Neural cell (in vitro differentiated cells): Measurements from ENCODE around the gene SNTB2. TPM values are rescaled to one million over a fixed set of nuclear protein-coding genes. Genes with fewer than 3 reads are reported as not detected.

Source experiments
- H2AFZ ChIP-seq: fragments of 200-600, 300-800 bp; sonication (generic), shearing (Covaris generic); 2 replicates; pipeline ENCODE4 v1.6.0; 2014; ENCODE audit warnings: low read depth, mild to moderate bottlenecking, antibody characterized with exemption, low read length, moderate library complexity
- H3F3A ChIP-seq: fragments of 200-600 bp; shearing (Covaris generic); 2 replicates; pipeline ENCODE4 v1.6.1; 2016; ENCODE audit warnings: mild to moderate bottlenecking, moderate library complexity, mixed read lengths, antibody characterized with exemption, low read length; ENCODE audit not compliant: insufficient read depth, poor library complexity, severe bottlenecking
- H3K27ac ChIP-seq: fragments of 200-600, 300-800 bp; sonication (generic), shearing (Covaris generic); 2 replicates; pipeline ENCODE4 v1.5.1; 2014; ENCODE audit warnings: mild to moderate bottlenecking, low read length, moderate library complexity
- H3K27me3 ChIP-seq: fragments of 300-800, 200-600 bp; sonication (generic), shearing (Covaris generic); 2 replicates; pipeline ENCODE4 v1.6.0; 2014; ENCODE audit warnings: mild to moderate bottlenecking, low read depth, low read length, moderate library complexity; ENCODE audit not compliant: insufficient read depth
- H3K36me3 ChIP-seq: fragments of 300-800, 200-600 bp; sonication (generic), shearing (Covaris generic); 2 replicates; pipeline ENCODE4 v1.5.1; 2014; ENCODE audit warnings: mild to moderate bottlenecking, antibody characterized with exemption, low read length, moderate library complexity; ENCODE audit not compliant: insufficient read depth
- H3K4me2 ChIP-seq: fragments of 300-800, 200-600 bp; sonication (generic), shearing (Covaris generic); 2 replicates; pipeline ENCODE4 v1.6.0; 2014; ENCODE audit warnings: mild to moderate bottlenecking, low read length
- H3K4me3 ChIP-seq: fragments of 300-800, 200-600 bp; sonication (generic), shearing (Covaris generic); 2 replicates; pipeline ENCODE4 v1.5.1; 2014; ENCODE audit warnings: mild to moderate bottlenecking, low read length, moderate library complexity
- H3K79me2 ChIP-seq: fragments of 200-600 bp; shearing (Covaris generic); replicated peaks from 2 replicates; pipeline ENCODE4 v1.6.0; 2014; ENCODE audit warnings: mild to moderate bottlenecking, low read length, moderate library complexity; ENCODE audit not compliant: insufficient read depth
- H3K9ac ChIP-seq: fragments of 300-800, 200-600 bp; sonication (generic), shearing (Covaris generic); 2 replicates; pipeline ENCODE4 v1.6.1; 2016; ENCODE audit warnings: mild to moderate bottlenecking, low read length, mixed read lengths
- H3K9me2 ChIP-seq: fragments of 200-600 bp; shearing (Covaris generic); 2 replicates; pipeline ENCODE4 v1.6.1; 2016; ENCODE audit warnings: mild to moderate bottlenecking, low read length, mixed read lengths; ENCODE audit not compliant: insufficient read depth
- H3K9me3 ChIP-seq: fragments of 200-600, 300-800 bp; sonication (generic), shearing (Covaris generic); 2 replicates; pipeline ENCODE4 v1.6.1; 2016; ENCODE audit warnings: mild to moderate bottlenecking, mixed run types, low read length, moderate library complexity, mixed read lengths
- H4K20me1 ChIP-seq: fragments of 200-600 bp; shearing (Covaris generic); 2 replicates; pipeline ENCODE4 v1.6.1; 2016; ENCODE audit warnings: mild to moderate bottlenecking, mixed run types; ENCODE audit not compliant: insufficient read depth
- CTCF ChIP-seq: fragments of 450-650 bp; IDR thresholded peaks from 2 replicates; pipeline ENCODE4 v1.5.1; 2014; ENCODE audit warnings: antibody characterized with exemption, mild to moderate bottlenecking, moderate library complexity; ENCODE audit not compliant: poor library complexity, severe bottlenecking
- EP300 ChIP-seq: fragments of 450-650 bp; conservative IDR thresholded peaks from 2 replicates; pipeline ENCODE4 v1.6.1; 2014; ENCODE audit warnings: antibody characterized with exemption, mild to moderate bottlenecking, moderate library complexity; ENCODE audit not compliant: poor library complexity, severe bottlenecking
- EZH2 ChIP-seq: fragments of 200-600, 300-800 bp; shearing (Covaris generic), sonication (generic); IDR thresholded peaks from 2 replicates; pipeline ENCODE4 v1.6.1; 2014; ENCODE audit warnings: antibody characterized with exemption, low read length, borderline replicate concordance, mild to moderate bottlenecking; ENCODE audit not compliant: insufficient read depth, poor library complexity, severe bottlenecking
- MXI1 ChIP-seq: fragments of 450-650 bp; conservative IDR thresholded peaks from 2 replicates; pipeline ENCODE4 v1.6.1; 2014; ENCODE audit warnings: antibody characterized with exemption, mild to moderate bottlenecking; ENCODE audit not compliant: poor library complexity, severe bottlenecking
- POLR2AphosphoS5 ChIP-seq: IDR thresholded peaks from 2 replicates; pipeline ENCODE4 v1.6.1; 2012
- RAD21 ChIP-seq: fragments of 450-650 bp; conservative IDR thresholded peaks from 2 replicates; pipeline ENCODE4 v1.6.1; 2014; ENCODE audit warnings: antibody characterized with exemption, mild to moderate bottlenecking, moderate library complexity
- REST ChIP-seq: IDR thresholded peaks from 2 replicates; pipeline ENCODE4 v1.6.1; 2012; ENCODE audit warnings: borderline replicate concordance
- SMC3 ChIP-seq: fragments of 450-650 bp; conservative IDR thresholded peaks from 2 replicates; pipeline ENCODE4 v1.6.1; 2014; ENCODE audit warnings: antibody characterized with exemption, mild to moderate bottlenecking, moderate library complexity; ENCODE audit not compliant: poor library complexity
- TAF1 ChIP-seq: IDR thresholded peaks from 2 replicates; pipeline ENCODE4 v1.6.1; 2012; ENCODE audit warnings: low read depth
- polyA plus RNA-seq: library from polyadenylated mRNA; depleted of rRNA; stranded (reverse); fragments of >200 nt; gene quantifications from 2 replicates; pipeline ENCODE4 v1.2.3, GENCODE V29; 2014

Gene SNTB2
- polyA plus RNA-seq, 1 donor from 2014 or later = 7.0 TPM

- H3F3A ChIP-seq = no peaks in the 10 kb centered on the region
- no peak overlapping the region for H3K4me3 ChIP-seq
- no peak overlapping the region for H3K9ac ChIP-seq
- H3K9me3 ChIP-seq = no peaks in the 10 kb centered on the region
- H4K20me1 ChIP-seq = no peaks in the 10 kb centered on the region
- H3K79me2 ChIP-seq = peaks cover 3% of the 10 kb centered on the region
- TF ChIP-seq MXI1 (no peak), EP300 (no peak), EZH2 (no peak), SMC3 (no peak), REST (no peak), POLR2AphosphoS5 (no peak), TAF1 (no peak), CTCF (no peak), RAD21 (no peak)
- H3K27me3 ChIP-seq = no peaks in the 10 kb centered on the region
- H2AFZ ChIP-seq = no peak overlapping the region
- no peak overlapping the region for H3K4me2 ChIP-seq
- H3K9me2 ChIP-seq = no peaks in the 10 kb centered on the region
- H3K36me3 ChIP-seq = peaks cover 7% of the 10 kb centered on the region
- no peak overlapping the region for H3K27ac ChIP-seq
Measured at GRCh38 chr16:69318177-69318910, 131.4 kb downstream of the SNTB2 start.

GRCh38 chr16:69318911-69319289, 131.9 kb downstream of the SNTB2 start:
- peaks cover 7% of the 10 kb centered on the region for H3K36me3 ChIP-seq
- no peak overlapping the region for H3K27ac ChIP-seq
- no peak overlapping the region for H3K4me3 ChIP-seq
- no peaks in the 10 kb centered on the region for H3K79me2 ChIP-seq
- H3K9me3 ChIP-seq = no peaks in the 10 kb centered on the region
- TF ChIP-seq REST = no peak
- no peak for TF ChIP-seq SMC3
- no peak for TF ChIP-seq POLR2AphosphoS5
- no peak for TF ChIP-seq EZH2
- TF ChIP-seq CTCF = no peak
- no peak for TF ChIP-seq EP300
- TF ChIP-seq RAD21 = no peak
- no peak for TF ChIP-seq TAF1
- TF ChIP-seq MXI1 = no peak
- H2AFZ ChIP-seq = no peak overlapping the region
- H4K20me1 ChIP-seq = no peaks in the 10 kb centered on the region
- H3K9me2 ChIP-seq = no peaks in the 10 kb centered on the region
- no peaks in the 10 kb centered on the region for H3F3A ChIP-seq
- no peaks in the 10 kb centered on the region for H3K27me3 ChIP-seq
- H3K9ac ChIP-seq = no peak overlapping the region
- no peak overlapping the region for H3K4me2 ChIP-seq
